SK-N-SH (cell line): Measurements from ENCODE around the gene SULT6B1. TPM values are rescaled to one million over a fixed set of nuclear protein-coding genes. Genes with fewer than 3 reads are reported as not detected.

Experiments used
- CTCF ChIA-PET: fragments of 300-600, 350-600 bp; formaldehyde crosslinking; extraction: SDS; loops from one replicate; lab custom pipeline; 2021; lab: Yijun Ruan, JAX
- POLR2A ChIA-PET: fragments of 350-600 bp; sonication (Branson Sonifier 250); formaldehyde crosslinking; extraction: SDS; loops from one replicate; lab custom pipeline; 2020; ENCODE audit warnings: antibody characterized with exemption, inconsistent platforms; lab: Yijun Ruan, JAX
- DNase-seq: peaks from one replicate; pipeline ENCODE4 v3.0.0; 2012
- H2AFZ ChIP-seq: fragments of 200-600 bp; sonication (generic); 2 replicates; pipeline ENCODE4 v1.8.1; 2016; ENCODE audit warnings: antibody characterized with exemption, mild to moderate bottlenecking, low read depth
- H3F3A ChIP-seq: fragments of 200-600 bp; sonication (generic); replicated peaks from 2 replicates; pipeline ENCODE3; 2016; ENCODE audit warnings: antibody characterized with exemption, mild to moderate bottlenecking; ENCODE audit not compliant: insufficient read depth
- H3K27ac ChIP-seq, 2 experiments: fragments of 200-500 bp in 1 of 2; fragments of 200-600 bp in 1 of 2; sonication (Bioruptor generic) in 1 of 2; sonication (generic), shearing (Covaris generic) in 1 of 2; 2 replicates each; pipeline versions ENCODE4 v1.5.1 to v1.6.1; 2014 to 2016; ENCODE audit warnings: low read depth in 2 of 2, inconsistent platforms in 1 of 2, low read length in 1 of 2, mild to moderate bottlenecking in 1 of 2, mixed read lengths in 1 of 2
- H3K27me3 ChIP-seq: fragments of 200-600 bp; sonication (generic), shearing (Covaris generic); 2 replicates; pipeline ENCODE4 v1.6.1; 2016; ENCODE audit warnings: mixed run types; ENCODE audit not compliant: insufficient read depth
- H3K36me3 ChIP-seq, 2 experiments: fragments of 200-500 bp in 1 of 2; fragments of 200-600 bp in 1 of 2; sonication (Bioruptor generic) in 1 of 2; sonication (generic) in 1 of 2; replicated peaks in 1 of 2; 2 replicates each; pipeline versions ENCODE3 to v1.5.1; 2014 to 2016; ENCODE audit warnings: low read length in 1 of 2, mild to moderate bottlenecking in 1 of 2; ENCODE audit not compliant: insufficient read depth in 2 of 2, control insufficient read depth in 1 of 2
- H3K4me1 ChIP-seq, 2 experiments: fragments of 200-500 bp in 1 of 2; fragments of 200-600 bp in 1 of 2; sonication (Bioruptor generic) in 1 of 2; sonication (generic), shearing (Covaris generic) in 1 of 2; 2 replicates each; pipeline versions ENCODE4 v1.5.1 to v1.6.1; 2014 to 2016; ENCODE audit warnings: low read depth in 1 of 2, low read length in 1 of 2, mixed run types in 1 of 2; ENCODE audit not compliant: insufficient read depth in 2 of 2, control insufficient read depth in 1 of 2
- H3K4me2 ChIP-seq: fragments of 200-600 bp; sonication (generic), shearing (Covaris generic); 2 replicates; pipeline ENCODE4 v1.6.1; 2017; ENCODE audit warnings: mixed run types
- H3K4me3 ChIP-seq, 2 experiments: fragments of 200-500 bp in 1 of 2; fragments of 200-600 bp in 1 of 2; sonication (Bioruptor generic) in 1 of 2; sonication (generic), shearing (Covaris generic) in 1 of 2; 2 replicates each; pipeline versions ENCODE4 v1.5.1 to v1.8.1; 2014 to 2016; ENCODE audit warnings: low read depth in 2 of 2, inconsistent platforms in 1 of 2, low read length in 1 of 2, mild to moderate bottlenecking in 1 of 2, mixed read lengths in 1 of 2, moderate library complexity in 1 of 2
- H3K79me2 ChIP-seq: fragments of 200-600 bp; sonication (generic); 2 replicates; pipeline ENCODE4 v1.8.1; 2017; ENCODE audit warnings: mild to moderate bottlenecking; ENCODE audit not compliant: insufficient read depth
- H3K9ac ChIP-seq: fragments of 200-600 bp; sonication (generic); 2 replicates; pipeline ENCODE4 v1.6.1; 2017; ENCODE audit warnings: mixed run types
- H3K9me2 ChIP-seq: fragments of 200-600 bp; sonication (generic); 2 replicates; pipeline ENCODE4 v1.6.1; 2017; ENCODE audit warnings: mixed run types
- H3K9me3 ChIP-seq: fragments of 200-600 bp; sonication (generic); 2 replicates; pipeline ENCODE4 v1.6.1; 2017; ENCODE audit warnings: mixed run types, mild to moderate bottlenecking, moderate library complexity
- H4K20me1 ChIP-seq: fragments of 200-600 bp; sonication (generic); 2 replicates; pipeline ENCODE4 v1.6.1; 2017; ENCODE audit warnings: mild to moderate bottlenecking, mixed run types; ENCODE audit not compliant: insufficient read depth
- CTCF ChIP-seq: fragments of 200-600 bp; sonication (generic); IDR thresholded peaks from 2 replicates; pipeline ENCODE4 v1.6.1; 2017; ENCODE audit warnings: antibody characterized with exemption, mild to moderate bottlenecking, moderate library complexity
- FOSL2 ChIP-seq: IDR thresholded peaks from 2 replicates; pipeline ENCODE4 v1.4.0; 2012; ENCODE audit warnings: low read depth, mild to moderate bottlenecking, moderate library complexity, borderline replicate concordance
- GATA2 ChIP-seq: sonication (generic); formaldehyde crosslinking; IDR thresholded peaks from 2 replicates; pipeline ENCODE4 v1.5.0; 2020; ENCODE audit warnings: mild to moderate bottlenecking, missing genetic modification reagents
- JUND ChIP-seq: IDR thresholded peaks from 2 replicates; pipeline ENCODE4 v1.4.0; 2012
- MAX ChIP-seq: IDR thresholded peaks from 2 replicates; pipeline ENCODE4 v1.4.0; 2012; ENCODE audit warnings: low read depth
- RCOR1 ChIP-seq: fragments of 150-350 bp; IDR thresholded peaks from 2 replicates; pipeline ENCODE4 v1.6.1; 2017; ENCODE audit warnings: antibody characterized with exemption, low read length
- TCF12 ChIP-seq: IDR thresholded peaks from 2 replicates; pipeline ENCODE4 v1.4.0; 2012
- ZBTB33 ChIP-seq: IDR thresholded peaks from 2 replicates; pipeline ENCODE4 v1.4.0; 2012; ENCODE audit warnings: low read depth, borderline replicate concordance
- WGBS: methylation state at CpG from one replicate; pipeline ENCODE4 v1.1.6; 2017; ENCODE audit warnings: low lambda C conversion rate; 5-methylcytosine and 5-hydroxymethylcytosine counted together
- polyA plus RNA-seq, 3 experiments: library from polyadenylated mRNA; depleted of rRNA; stranded (reverse); fragments of >200 nt; gene quantifications; 2 replicates each; pipeline ENCODE4 v1.2.3, GENCODE V29; 2012

SULT6B1 gene
- polyA plus RNA-seq, 1 of the 3 experiments (the other 2 are of a cell fraction), result not detected

- Histone ChIP-seq H3K9ac (no peak overlapping the region), H3K9me3 (no peaks in the 10 kb centered on the region), H4K20me1 (no peaks in the 10 kb centered on the region), H2AFZ (peak overlapping the region; percentile 49), H3K27me3 (no peaks in the 10 kb centered on the region), H3K4me2 (no peak overlapping the region), H3K36me3 (no peaks in the 10 kb centered on the region), H3F3A (no peaks in the 10 kb centered on the region), H3K4me3 (no peak overlapping the region), H3K4me1 (peaks cover 0 to 5% of the 10 kb centered on the region in 2 experiments; a peak in 1 of 4 replicates), H3K27ac (peak overlapping the region in 1 of 2 experiments; percentile 38; a peak in 2 of 4 replicates), H3K79me2 (no peaks in the 10 kb centered on the region), H3K9me2 (no peaks in the 10 kb centered on the region)
- TF ChIP-seq CTCF, result no peak
- peak; percentile 75 for TF ChIP-seq FOSL2
- TF ChIP-seq MAX, result 0 out of 2 replicates have a peak, but pooled peaks have one; percentile 56
- ChIA-PET CTCF (interaction anchor here (1.2 to 1.6 kb wide), 4 partner anchors 13 to 643 kb away, joined by 3 to 8 read pairs (median 4); no protein-coding TSS in a partner anchor), POLR2A (no interaction called here)
- WGBS, result 69% methylated on average over 6 of the region's 6 CpGs
- no peak for DNase-seq
Observed at GRCh38 chr2:37189452-37190153, 1.1 kb upstream of the SULT6B1 start.

GRCh38 chr2:37181726-37182684 lies 6.5 kb downstream of the SULT6B1 start:
- H3K79me2 ChIP-seq, result no peaks in the 10 kb centered on the region
- no peaks in the 10 kb centered on the region for H3K9me2 ChIP-seq
- H3K9ac ChIP-seq, result no peak overlapping the region
- TF ChIP-seq ZBTB33, result no peak
- peak; percentile 26 for TF ChIP-seq JUND
- TF ChIP-seq RCOR1, result 0 out of 2 replicates have a peak, but pooled peaks have one; percentile 14
- peak; percentile 43 for TF ChIP-seq GATA2 (CRISPR knock-in tag)
- TF ChIP-seq CTCF, result no peak
- TF ChIP-seq FOSL2, result 0 out of 2 replicates have a peak, but pooled peaks have one; percentile 6
- TF ChIP-seq TCF12, result peak; percentile 44
- no peak overlapping the region for H3K4me2 ChIP-seq
- H2AFZ ChIP-seq, result no peak overlapping the region
- H3F3A ChIP-seq, result no peaks in the 10 kb centered on the region
- no peak overlapping the region for H3K4me3 ChIP-seq
- no peak for DNase-seq
- no peaks in the 10 kb centered on the region for H3K9me3 ChIP-seq
- ChIA-PET POLR2A (interaction anchor here (0.6 kb wide), 1 partner anchor 11 kb away, joined by 3 read pairs; no protein-coding TSS in a partner anchor), CTCF (interaction anchor here (0.5 to 1.3 kb wide), 4 partner anchors 9 to 359 kb away, joined by 3 to 9 read pairs (median 3); no protein-coding TSS in a partner anchor)
- no peaks in the 10 kb centered on the region for H3K4me1 ChIP-seq
- no peak overlapping the region for H3K27ac ChIP-seq
- no peaks in the 10 kb centered on the region for H4K20me1 ChIP-seq
- 84% methylated on average over 17 of the region's 17 CpGs for WGBS
- no peaks in the 10 kb centered on the region for H3K36me3 ChIP-seq
- H3K27me3 ChIP-seq, result no peaks in the 10 kb centered on the region
